CD4-positive, alpha-beta T cell treated with Interleukin-17A for 4 hours (primary cell): ENCODE measurements around the gene SYT1.
"Not testable (repeated sequence)": the region's sequence is repeated elsewhere in the genome, so short reads cannot be mapped to it uniquely, and the experiment has no call there.

Experiments
- DNase-seq: peaks from one replicate; pipeline ENCODE4 v3.0.0-alpha.2; 2020; ENCODE audit warnings: mixed read lengths

SYT1 gene

DNA sequence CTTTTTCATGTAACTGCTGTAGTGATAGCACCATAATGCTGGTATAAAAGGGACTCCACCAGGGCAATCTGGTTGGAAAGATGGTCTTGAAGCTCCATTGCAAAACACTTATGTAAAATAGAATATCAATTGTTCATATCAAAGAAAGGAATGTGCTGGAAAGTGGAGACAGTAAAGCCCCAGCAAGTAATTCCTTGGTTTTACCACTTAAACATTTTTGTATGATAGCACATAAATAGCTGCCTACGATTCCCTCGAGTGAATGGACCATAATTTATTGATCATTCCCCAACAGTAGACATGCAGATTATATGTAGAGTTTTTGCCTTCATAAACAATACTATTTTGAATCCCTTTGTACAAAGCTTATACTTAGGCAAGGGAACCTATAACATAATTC is 550.7 kb downstream of the SYT1 start:
- no peak for DNase-seq

- DNase-seq, result no peak
Observed at GRCh38 chr12:79415746-79416435, 551.3 kb downstream of the SYT1 start.

DNA sequence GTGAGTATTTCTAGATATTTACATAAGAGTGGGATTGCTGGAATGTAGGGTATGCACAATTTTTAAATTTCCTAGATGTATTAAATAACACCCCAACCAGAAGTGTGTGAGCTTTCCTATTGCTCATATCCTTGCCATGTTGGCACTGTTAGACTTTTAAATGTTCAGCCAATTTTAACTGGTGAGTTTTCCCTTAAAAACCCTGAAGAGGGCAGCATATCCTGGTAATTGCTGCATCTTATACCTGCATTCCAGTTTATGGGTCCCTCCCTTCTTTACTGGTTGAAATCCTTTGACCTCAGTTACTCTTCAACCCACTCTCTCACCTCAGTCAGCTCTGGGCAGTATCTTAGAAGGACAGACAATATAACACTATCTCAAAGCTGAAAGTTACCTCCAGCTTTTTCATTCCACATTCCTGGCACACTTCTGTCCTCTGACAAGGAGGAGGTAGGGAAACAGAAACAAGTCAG is 555.6 kb downstream of the SYT1 start:
- no peak for DNase-seq

- DNase-seq, result no peak
Observed at GRCh38 chr12:79421236-79421740, 556.7 kb downstream of the SYT1 start.

- DNase-seq, result no peak
Observed at GRCh38 chr12:79422060-79422812, 557.7 kb downstream of the SYT1 start.

- no peak for DNase-seq
Observed at GRCh38 chr12:79423560-79423959, 559.0 kb downstream of the SYT1 start.

DNA sequence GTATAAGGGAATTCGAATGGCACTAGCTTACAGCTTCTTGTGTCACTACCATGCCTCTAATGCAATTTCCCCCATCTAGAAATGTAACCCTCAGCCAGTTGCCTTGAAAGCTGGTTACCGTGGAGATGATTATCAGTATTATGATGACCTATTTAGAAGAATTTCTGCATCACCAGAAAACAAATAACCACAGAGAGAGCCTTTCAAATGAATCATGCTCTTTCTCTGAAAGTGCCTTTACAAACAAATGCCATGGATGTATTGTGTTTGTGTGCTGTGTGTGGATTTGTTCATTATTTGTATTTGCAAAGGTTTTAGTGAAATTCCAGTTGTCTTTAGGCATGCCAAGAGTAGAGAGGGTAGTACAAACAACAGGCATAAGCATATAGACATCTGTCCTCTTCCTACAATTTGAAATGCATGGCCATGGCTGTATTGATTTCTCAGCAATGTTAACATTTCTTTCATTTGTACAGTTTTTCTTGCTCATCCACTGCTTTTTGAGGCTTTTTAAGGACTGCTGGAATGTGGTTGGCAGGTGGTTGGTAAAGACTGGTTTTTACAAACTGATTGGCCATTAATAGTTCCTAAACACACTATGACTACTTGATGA is 559.6 kb downstream of the SYT1 start:
- no peak for DNase-seq

GRCh38 chr12:79426121-79426520 is 561.5 kb downstream of the SYT1 start:
- DNase-seq, result no peak

DNA sequence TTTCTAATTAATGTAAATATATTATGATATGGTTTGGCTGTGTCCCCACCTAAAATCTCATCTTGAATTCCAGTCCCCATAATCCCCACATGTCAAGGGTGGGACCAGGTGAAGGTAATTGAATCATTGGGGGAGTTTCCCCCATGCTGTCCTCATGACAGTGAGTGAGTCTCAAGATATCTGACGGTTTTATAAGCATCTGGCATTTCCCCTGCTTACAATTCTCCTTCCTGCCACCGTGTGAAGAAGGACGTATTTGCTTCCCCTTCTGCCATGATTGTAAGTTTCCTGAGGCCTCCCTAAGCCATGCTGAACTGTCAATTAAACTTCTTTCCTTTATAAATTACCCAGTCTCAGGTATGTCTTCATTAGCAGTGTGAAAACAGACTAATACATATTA is 562.2 kb downstream of the SYT1 start:
- not testable (repeated sequence) for DNase-seq

DNA sequence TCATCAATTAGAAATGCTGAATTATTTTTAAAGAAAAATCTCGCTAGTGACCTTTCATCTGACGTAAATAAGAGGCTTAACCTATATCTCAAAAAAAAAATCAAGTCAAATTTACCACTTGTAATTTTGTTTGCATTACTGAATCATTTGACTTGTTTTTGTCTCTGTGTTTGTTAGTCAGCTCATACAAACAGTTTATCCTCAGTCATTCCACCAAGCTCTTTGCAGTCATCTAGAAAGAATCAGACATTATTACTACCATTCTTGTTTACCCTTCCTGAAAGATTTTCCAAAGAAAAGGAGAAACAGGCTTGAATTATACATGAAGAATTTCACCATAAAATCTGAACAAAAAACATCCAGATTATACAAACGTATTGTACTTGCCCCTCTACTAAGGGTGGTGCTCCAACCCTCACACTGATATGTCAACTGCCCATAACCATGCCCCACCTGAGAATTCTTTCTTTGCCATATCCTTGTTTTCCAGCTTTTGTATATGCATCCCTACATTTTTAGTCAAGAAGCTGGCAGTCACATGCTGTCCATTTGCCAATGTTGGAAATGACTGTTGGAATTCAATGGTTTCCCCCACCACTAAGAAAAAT is 569.0 kb downstream of the SYT1 start:
- no peak for DNase-seq

DNA sequence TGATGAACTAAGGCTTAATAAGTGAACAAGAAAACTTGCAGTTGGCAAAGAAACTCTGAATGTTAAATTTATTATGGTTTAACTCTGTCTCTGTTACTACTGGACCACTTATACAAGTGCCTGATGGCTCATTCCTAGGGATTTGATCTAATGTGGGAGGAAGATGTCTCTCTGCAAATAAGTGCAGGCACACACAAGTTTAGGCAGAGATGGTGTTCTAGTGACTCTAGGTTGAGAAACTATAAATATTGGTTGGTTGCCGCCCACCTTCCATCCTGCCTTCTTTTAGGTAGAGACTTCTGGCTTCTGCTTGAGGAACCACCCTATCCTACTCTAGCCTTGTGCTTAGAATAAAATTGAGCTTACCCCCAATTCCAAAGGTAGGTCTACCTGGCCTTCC is 570.0 kb downstream of the SYT1 start:
- DNase-seq, result no peak

- no peak for DNase-seq
Observed at GRCh38 chr12:79435742-79436141, 571.2 kb downstream of the SYT1 start.

- no peak for DNase-seq
Observed at GRCh38 chr12:79438480-79439174, 574.1 kb downstream of the SYT1 start.

GRCh38 chr12:79439175-79439825 is 574.7 kb downstream of the SYT1 start:
- DNase-seq, result no peak

DNA sequence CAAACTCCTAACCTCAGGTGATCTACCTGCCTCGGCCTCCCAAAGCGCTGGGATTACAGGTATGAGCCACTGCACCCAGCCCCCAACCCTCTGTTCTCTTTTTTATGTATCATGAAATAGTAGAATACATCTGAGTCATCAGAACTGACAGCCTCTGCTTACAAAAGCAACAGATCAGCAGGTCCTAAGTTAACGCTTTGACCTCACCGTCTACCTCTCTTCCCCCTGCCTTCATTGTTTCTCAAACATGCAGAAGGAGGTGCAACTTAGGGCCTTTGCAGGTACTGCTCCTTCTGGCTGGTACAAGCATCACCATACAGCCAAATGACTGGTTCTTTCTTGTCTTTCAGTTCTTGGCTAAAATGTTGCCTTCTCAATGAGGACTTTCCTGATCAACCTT is 577.0 kb downstream of the SYT1 start:
- no peak for DNase-seq

- DNase-seq, result no peak
Observed at GRCh38 chr12:79442396-79442795, 577.8 kb downstream of the SYT1 start.

DNA sequence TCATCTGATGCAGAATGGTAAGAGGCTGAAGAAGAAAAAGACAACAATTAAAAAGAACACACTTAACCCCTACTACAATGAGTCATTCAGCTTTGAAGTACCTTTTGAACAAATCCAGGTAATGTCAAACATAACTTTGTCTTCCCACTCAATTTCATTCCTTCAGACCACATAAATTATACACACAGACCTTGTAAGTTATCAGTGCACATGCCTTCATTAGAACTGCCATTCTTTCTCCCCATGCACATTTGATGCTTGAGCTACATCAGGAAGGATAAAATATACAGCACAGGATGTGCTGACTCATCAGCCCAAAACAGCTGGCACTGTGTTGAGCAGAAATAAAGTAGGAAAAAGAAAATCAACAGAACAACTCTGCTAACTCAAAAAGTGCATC is 579.5 kb downstream of the SYT1 start:
- no peak for DNase-seq

DNA sequence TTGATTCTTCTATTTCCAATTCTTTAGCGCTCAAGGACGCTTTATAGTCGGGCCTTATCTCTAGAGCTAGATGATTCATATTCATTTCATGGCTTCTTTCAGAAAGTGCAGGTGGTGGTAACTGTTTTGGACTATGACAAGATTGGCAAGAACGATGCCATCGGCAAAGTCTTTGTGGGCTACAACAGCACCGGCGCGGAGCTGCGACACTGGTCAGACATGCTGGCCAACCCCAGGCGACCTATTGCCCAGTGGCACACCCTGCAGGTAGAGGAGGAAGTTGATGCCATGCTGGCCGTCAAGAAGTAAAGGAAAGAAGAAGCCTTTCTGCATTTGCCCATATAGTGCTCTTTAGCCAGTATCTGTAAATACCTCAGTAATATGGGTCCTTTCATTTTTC is 584.2 kb downstream of the SYT1 start:
- DNase-seq, result no peak

GRCh38 chr12:79451365-79451764 is 586.8 kb downstream of the SYT1 start:
- no peak for DNase-seq

- no peak for DNase-seq
Observed at GRCh38 chr12:79451978-79452377, 587.4 kb downstream of the SYT1 start.

GRCh38 chr12:79452906-79453305 is 588.3 kb downstream of the SYT1 start:
- no peak for DNase-seq

DNA sequence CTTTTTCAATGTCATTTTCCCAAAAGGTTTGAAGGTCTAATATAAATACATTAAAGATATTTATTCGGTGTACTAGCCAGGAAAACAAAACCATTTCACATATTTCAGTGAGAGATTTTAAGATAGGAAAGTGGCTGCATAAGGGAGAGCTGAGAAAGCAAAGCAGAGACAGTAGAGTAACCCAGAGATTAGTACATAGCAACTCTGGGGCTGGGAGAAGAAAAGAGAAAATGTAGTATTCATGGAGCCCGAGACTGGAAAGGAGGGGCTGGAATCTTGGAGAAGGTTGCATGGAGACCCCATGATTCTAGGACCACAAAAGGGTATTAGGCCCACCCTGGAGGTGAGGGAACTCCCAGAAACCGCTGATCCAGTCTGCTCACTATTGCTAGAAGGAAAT is 589.2 kb downstream of the SYT1 start:
- no peak for DNase-seq
